Astrocyte of the cerebellum (primary cell): ENCODE results near the gene TRIM65.

Experiments
- DNase-seq: peaks from one replicate; pipeline ENCODE4 v3.0.0-alpha.2; 2011; ENCODE audit warnings: low read depth
- H3K4me3 ChIP-seq: 2 replicates; pipeline ENCODE4 v1.5.1; 2011; ENCODE audit warnings: mild to moderate bottlenecking, low read depth, low read length, moderate library complexity
- CTCF ChIP-seq: IDR thresholded peaks from 2 replicates; pipeline ENCODE4 v1.5.1; 2012; ENCODE audit warnings: low read length, low read depth, moderate library complexity, mild to moderate bottlenecking; ENCODE audit errors: missing control alignments
- in situ Hi-C: cut with HindIII; loops from 2 replicates; pipeline ENCODE4 v1.10.0; 2017; ENCODE audit warnings: low sequenced_read_pairs

TRIM65 gene

DNA sequence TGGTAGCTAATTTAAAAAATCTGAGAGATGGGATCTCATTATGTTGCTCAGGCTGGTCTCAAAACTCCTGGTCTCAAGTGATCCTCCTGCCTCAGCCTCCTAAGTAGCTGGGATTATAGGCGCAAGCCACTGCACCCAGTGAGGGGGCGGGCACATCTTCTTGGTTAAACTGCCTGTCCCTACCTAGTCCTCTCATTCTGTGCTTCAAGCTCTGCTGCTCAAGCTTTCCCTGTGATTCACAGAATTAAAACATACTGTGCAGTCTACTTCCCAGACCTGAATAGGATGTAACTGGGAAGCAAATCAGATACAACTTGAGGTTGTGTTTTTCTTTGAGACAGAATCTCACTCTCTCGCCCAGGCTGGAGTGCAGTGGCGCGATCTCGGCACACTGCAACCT, 5.7 kb upstream of the TRIM65 start:
- in situ Hi-C loops: no loop called here

GRCh38 chr17:75901727-75902126, 5.0 kb upstream of the TRIM65 start:
- H3K4me3 ChIP-seq: no peak overlapping the region
- in situ Hi-C loops: no loop called here
- TF ChIP-seq CTCF: no peak
- no peak for DNase-seq

More for the DNA sequence above, 5.7 kb upstream of the TRIM65 start:
- TF ChIP-seq CTCF: no peak
- no peak for DNase-seq
- H3K4me3 ChIP-seq: no peak overlapping the region

- H3K4me3 ChIP-seq: no peak overlapping the region
- no peak for TF ChIP-seq CTCF
- in situ Hi-C loops: no loop called here
- no peak for DNase-seq
These were observed 4.2 kb upstream of the TRIM65 start for GRCh38 chr17:75900691-75901533.

- H3K4me3 ChIP-seq: no peak overlapping the region
- in situ Hi-C loops: no loop called here
- no peak for TF ChIP-seq CTCF
- no peak for DNase-seq
These were observed 3.2 kb upstream of the TRIM65 start for GRCh38 chr17:75899767-75900468.

GRCh38 chr17:75899353-75899752, 2.6 kb upstream of the TRIM65 start:
- no peak overlapping the region for H3K4me3 ChIP-seq

GRCh38 chr17:75898791-75899190, 2.0 kb upstream of the TRIM65 start:
- no peak for TF ChIP-seq CTCF
- in situ Hi-C loops: no loop called here
- no peak overlapping the region for H3K4me3 ChIP-seq
- no peak for DNase-seq

More at GRCh38 chr17:75899353-75899752, 2.6 kb upstream of the TRIM65 start:
- no peak for DNase-seq
- in situ Hi-C loops: no loop called here
- no peak for TF ChIP-seq CTCF
